HepG2 (cell line): Measurements from ENCODE around the gene MBD5. TPM values are rescaled to one million over a fixed set of nuclear protein-coding genes. Genes with fewer than 3 reads are reported as not detected.

Source experiments
- CEBPG ChIP-seq: IDR thresholded peaks from 2 replicates; pipeline ENCODE4 v1.6.1; 2016
- EED ChIP-seq: sonication (generic); formaldehyde crosslinking; IDR thresholded peaks from 2 replicates; pipeline ENCODE4 v1.5.0; 2020; ENCODE audit warnings: mild to moderate bottlenecking, missing genetic modification reagents
- FOXC1 ChIP-seq: sonication (generic); formaldehyde crosslinking; IDR thresholded peaks from 2 replicates; pipeline ENCODE4 v1.8.0; 2022; ENCODE audit warnings: mild to moderate bottlenecking, missing genetic modification reagents, borderline replicate concordance
- KIAA2018 ChIP-seq: sonication (generic); formaldehyde crosslinking; IDR thresholded peaks from 2 replicates; pipeline ENCODE4 v1.5.0; 2020; ENCODE audit warnings: mild to moderate bottlenecking, missing genetic modification reagents, borderline replicate concordance
- RAD51 ChIP-seq: fragments of 450-650 bp; IDR thresholded peaks from 2 replicates; pipeline ENCODE4 v1.6.1; 2016; ENCODE audit warnings: borderline replicate concordance
- RARA ChIP-seq: IDR thresholded peaks from 2 replicates; pipeline ENCODE4 v1.6.1; 2016; ENCODE audit warnings: missing genetic modification reagents, missing compliant biosample characterization
- RBAK ChIP-seq: sonication (generic); formaldehyde crosslinking; IDR thresholded peaks from 2 replicates; pipeline ENCODE4 v1.5.1; 2020; ENCODE audit warnings: mild to moderate bottlenecking, missing genetic modification reagents
- TARDBP ChIP-seq: sonication (generic); formaldehyde crosslinking; IDR thresholded peaks from 2 replicates; pipeline ENCODE4 v1.8.0; 2022; ENCODE audit warnings: mild to moderate bottlenecking, missing genetic modification reagents
- ZNF12 ChIP-seq: sonication (generic); formaldehyde crosslinking; IDR thresholded peaks from 2 replicates; pipeline ENCODE4 v1.5.0; 2020; ENCODE audit warnings: missing genetic modification reagents
- ZNF782 ChIP-seq: sonication (generic); formaldehyde crosslinking; IDR thresholded peaks from 2 replicates; pipeline ENCODE4 v1.4.0; 2020; ENCODE audit warnings: missing genetic modification reagents, mild to moderate bottlenecking, borderline replicate concordance
- ZSCAN29 ChIP-seq: sonication (generic); formaldehyde crosslinking; conservative IDR thresholded peaks from 2 replicates; pipeline ENCODE4 v1.4.0; 2020; ENCODE audit warnings: mild to moderate bottlenecking, missing genetic modification reagents
- polyA plus RNA-seq, 8 experiments: library from polyadenylated mRNA; depleted of rRNA in 3 of 8; stranded (reverse) in 7 of 8; unstranded in 1 of 8; fragments of >200 nt; fragmentation: Illumina TruSeq in 4 of 8; extraction: Trizol in 4 of 8; gene quantifications; 2 replicates each; pipeline versions ENCODE4 v1.2.1 to v1.2.3, GENCODE V29; 2011 to 2016; ENCODE audit warnings: low read depth in 4 of 8, missing spikeins in 1 of 8, mixed read lengths in 1 of 8; ENCODE audit not compliant: insufficient read depth in 1 of 8
- total RNA-seq, 5 experiments: library from RNA; depleted of rRNA; stranded (reverse); fragments of >200 nt; fragmentation: Illumina TruSeq; extraction: Trizol; gene quantifications; 2 replicates each; pipeline ENCODE4 v1.2.3, GENCODE V29; 2016; ENCODE audit warnings: low read depth in 1 of 5
- TF ChIP-seq, protein P1 (sequence below): IDR thresholded peaks from 2 replicates; pipeline ENCODE4 v1.6.1; 2016; ENCODE audit warnings: missing biosample characterization, missing genetic modification reagents, low read depth
- TF ChIP-seq, protein P2 (sequence below): sonication (generic); formaldehyde crosslinking; IDR thresholded peaks from 2 replicates; pipeline ENCODE4 v1.9.0; 2021; ENCODE audit warnings: missing genetic modification reagents, mild to moderate bottlenecking, borderline replicate concordance

Gene MBD5
- total and polyA plus RNA-seq, 2 of the 13 experiments (the other 11 are each of a cell fraction or from before 2014, with no cell fraction given): 13.5 to 26.4 TPM

GRCh38 chr2:148526509-148527346 is 505.8 kb downstream of the MBD5 start (continued):
- TF ChIP-seq, protein P1, sequence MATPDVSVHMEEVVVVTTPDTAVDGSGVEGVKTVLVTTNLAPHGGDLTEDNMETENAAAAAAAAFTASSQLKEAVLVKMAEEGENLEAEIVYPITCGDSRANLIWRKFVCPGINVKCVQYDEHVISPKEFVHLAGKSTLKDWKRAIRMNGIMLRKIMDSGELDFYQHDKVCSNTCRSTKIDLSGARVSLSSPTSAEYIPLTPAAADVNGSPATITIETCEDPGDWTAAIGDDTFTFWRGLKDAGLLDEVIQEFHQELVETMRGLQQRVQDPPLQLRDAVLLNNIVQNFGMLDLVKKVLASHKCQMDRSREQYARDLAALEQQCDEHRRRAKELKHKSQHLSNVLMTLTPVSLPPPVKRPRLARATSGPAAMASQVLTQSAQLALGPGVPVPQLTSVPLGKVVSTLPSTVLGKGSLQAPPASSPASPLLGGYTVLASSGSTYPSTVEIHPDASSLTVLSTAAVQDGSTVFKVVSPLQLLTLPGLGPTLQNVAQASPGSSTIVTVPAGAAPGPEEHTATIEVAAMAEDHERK (CRISPR knock-in tag): no peak
- TF ChIP-seq CEBPG (CRISPR knock-in tag) (no peak), ZNF782 (no peak), RAD51 (no peak), RARA (CRISPR knock-in tag) (no peak), TARDBP (no peak), ZNF12 (CRISPR knock-in tag) (no peak), EED (CRISPR knock-in tag) (no peak), FOXC1 (CRISPR knock-in tag) (no peak), KIAA2018 (CRISPR knock-in tag) (no peak), ZSCAN29 (no peak), RBAK (CRISPR knock-in tag) (no peak)
- TF ChIP-seq, protein P2, sequence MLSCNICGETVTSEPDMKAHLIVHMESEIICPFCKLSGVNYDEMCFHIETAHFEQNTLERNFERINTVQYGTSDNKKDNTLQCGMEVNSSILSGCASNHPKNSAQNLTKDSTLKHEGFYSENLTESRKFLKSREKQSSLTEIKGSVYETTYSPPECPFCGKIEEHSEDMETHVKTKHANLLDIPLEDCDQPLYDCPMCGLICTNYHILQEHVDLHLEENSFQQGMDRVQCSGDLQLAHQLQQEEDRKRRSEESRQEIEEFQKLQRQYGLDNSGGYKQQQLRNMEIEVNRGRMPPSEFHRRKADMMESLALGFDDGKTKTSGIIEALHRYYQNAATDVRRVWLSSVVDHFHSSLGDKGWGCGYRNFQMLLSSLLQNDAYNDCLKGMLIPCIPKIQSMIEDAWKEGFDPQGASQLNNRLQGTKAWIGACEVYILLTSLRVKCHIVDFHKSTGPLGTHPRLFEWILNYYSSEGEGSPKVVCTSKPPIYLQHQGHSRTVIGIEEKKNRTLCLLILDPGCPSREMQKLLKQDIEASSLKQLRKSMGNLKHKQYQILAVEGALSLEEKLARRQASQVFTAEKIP: no peak
